ENCODE results near the gene CDKAL1.

- TF ChIP-seq CTCF (IDR thresholded peaks at IDR 0.05; ENCODE audit: low read depth, low read length, missing input control) (no peak), GABPA (IDR thresholded peaks at IDR 0.05 in 1 of 2, conservative IDR thresholded peaks at IDR 0.05 in 1 of 2) (no peak), EGR1 (IDR thresholded peaks at IDR 0.05; ENCODE audit: low read depth in 2 of 2) (no peak), MAX (IDR thresholded peaks at IDR 0.05) (no peak), REST (IDR thresholded peaks at IDR 0.05) (no peak), ATF3 (IDR thresholded peaks at IDR 0.05) (no peak), TAF1 (conservative IDR thresholded peaks at IDR 0.05) (no peak), YY1 (IDR thresholded peaks at IDR 0.05) (no peak), RAD21 (IDR thresholded peaks at IDR 0.05) (no peak), RXRA (IDR thresholded peaks at IDR 0.05) (no peak), SP1 (IDR thresholded peaks at IDR 0.05) (no peak), JUND (IDR thresholded peaks at IDR 0.05) (no peak)
Measured at GRCh38 chr6:20577173-20577688, 43.0 kb downstream of the CDKAL1 start.

Measured in liver (tissue), 3 donors.